GM19467 (cell line): ENCODE results near the gene THBS3.
"Not testable (repeated sequence)": the region's sequence is repeated elsewhere in the genome, so short reads cannot be mapped to it uniquely, and the experiment has no call there.

Experiments used
- ATAC-seq: cut with Tn5 transposase; IDR thresholded peaks from one replicate; pipeline ENCODE4 v1.9.1; 2021; ENCODE audit warnings: mild to moderate bottlenecking, moderate library complexity; ENCODE audit not compliant: unreplicated experiment

The THBS3 gene

DNA sequence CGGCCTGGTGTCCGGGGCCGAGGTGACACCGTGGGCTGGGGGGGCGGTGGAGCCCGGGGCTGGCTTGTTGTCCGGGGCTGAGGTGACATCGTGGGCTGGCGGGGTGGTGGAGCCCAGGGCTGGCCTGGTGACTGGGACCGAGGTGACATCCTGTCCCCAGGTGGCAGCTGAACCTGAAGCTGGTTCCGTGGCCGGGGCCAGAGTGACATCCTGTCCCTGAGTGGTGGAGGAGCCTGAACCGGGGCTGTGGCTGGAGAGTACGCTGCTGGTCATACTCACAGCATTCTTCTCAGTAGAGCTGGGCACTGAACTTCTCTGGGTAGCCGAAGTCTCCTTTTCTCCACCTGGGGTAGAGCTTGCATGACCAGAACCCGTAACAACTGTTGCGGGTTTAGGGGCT lies 15.8 kb downstream of the THBS3 start:
- no peak for ATAC-seq

DNA sequence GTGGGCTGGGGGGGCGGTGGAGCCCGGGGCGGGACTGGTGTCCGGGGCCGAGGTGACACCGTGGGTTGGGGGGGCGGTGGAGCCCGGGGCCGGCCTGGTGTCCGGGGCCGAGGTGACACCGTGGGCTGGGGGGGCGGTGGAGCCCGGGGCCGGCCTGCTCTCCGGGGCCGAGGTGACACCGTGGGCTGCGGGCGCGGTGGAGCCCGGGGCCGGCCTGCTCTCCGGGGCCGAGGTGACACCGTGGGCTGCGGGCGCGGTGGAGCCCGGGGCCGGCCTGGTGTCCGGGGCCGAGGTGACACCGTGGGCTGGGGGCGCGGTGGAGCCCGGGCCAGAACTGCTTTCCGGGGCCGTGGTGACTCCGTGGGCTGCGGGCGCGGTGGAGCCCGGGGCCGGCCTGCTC lies 17.8 kb downstream of the THBS3 start:
- ATAC-seq = not testable (repeated sequence)

DNA sequence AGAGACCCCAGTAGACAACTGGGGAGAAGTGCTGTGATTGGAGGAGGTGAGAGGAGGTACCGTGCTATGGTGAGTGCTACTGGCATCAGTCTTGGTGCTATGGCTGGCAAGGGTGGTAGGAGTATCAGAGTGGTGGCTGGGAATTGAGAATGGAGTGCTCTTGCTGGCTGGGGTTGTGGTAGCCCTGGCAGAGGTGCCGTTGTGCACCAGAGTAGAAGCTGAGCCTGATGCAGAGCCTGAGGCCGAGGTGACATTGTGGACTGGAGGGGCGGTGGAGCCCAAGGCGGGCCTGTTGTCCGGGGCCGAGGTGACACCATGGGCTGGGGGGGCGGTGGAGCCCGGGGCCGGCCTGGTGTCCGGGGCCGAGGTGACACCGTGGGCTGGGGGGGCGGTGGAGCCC lies 19.4 kb downstream of the THBS3 start:
- no peak for ATAC-seq

GRCh38 chr1:155187456-155187891 lies 20.2 kb downstream of the THBS3 start:
- no peak for ATAC-seq

DNA sequence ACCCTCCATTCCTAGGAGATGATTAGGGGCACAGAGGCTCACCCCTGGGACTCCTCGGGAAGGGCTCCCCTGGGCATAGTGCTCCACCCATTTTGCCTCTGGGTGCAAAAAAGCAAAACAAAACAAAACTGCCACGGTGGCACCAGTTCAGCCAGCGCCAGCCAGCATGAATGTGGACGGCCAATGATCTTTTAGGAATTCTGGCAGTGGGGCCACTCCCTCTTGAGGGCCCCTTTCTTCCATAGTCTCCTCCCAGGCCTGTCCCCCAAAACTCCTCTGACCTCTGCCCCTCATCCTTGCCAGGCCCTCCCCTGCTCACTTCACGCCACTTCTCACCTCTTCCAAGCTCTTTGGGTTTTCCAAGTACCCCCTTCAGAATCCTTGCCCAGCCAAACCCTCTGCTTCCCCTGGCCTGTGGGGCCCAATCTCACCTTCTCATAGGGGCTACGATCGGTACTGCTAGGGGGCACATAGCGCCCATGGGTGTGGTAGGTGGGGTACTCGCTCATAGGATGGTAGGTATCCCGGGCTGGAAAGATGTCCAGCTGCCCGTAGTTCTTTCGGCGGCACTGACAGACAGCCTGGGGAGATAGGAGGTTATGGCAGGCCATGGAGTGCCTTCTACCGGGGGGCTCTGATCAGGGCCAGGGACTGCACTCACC lies 20.8 kb downstream of the THBS3 start:
- ATAC-seq = no peak

DNA sequence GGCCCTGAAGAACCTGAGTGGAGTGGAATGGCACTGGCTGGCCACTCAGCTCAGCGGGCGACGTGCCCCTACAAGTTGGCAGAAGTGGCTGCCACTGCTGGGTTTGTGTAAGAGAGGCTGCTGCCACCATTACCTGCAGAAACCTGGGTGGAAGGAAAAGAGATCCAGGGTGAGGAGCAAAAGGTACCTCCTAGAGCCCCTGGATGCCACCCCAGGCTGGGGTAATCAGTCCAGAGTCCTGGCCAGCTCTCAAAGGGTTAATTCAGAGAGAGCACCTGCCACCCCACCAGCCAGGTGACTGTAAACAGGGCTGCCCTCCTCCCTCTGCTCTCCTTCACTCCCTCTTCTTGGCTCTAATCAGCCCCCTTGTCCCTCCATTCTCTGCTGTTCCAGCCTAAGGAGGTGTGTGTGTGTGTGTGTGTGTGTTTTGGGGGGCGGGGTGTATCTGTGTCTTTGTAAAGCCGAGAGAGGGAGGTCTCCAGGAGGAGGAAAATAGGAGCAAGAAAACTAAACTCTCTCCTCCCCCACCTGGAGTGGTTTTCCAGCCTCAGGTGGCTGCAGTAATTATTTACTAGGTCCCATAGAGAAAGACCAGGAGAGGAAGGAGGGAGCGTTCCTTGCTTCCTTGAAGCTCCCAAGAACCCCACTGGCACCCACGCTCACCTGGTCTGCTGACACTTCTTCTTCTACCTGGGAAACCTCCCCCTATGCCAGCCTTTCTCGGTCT lies 21.5 kb downstream of the THBS3 start:
- ATAC-seq = no peak

DNA sequence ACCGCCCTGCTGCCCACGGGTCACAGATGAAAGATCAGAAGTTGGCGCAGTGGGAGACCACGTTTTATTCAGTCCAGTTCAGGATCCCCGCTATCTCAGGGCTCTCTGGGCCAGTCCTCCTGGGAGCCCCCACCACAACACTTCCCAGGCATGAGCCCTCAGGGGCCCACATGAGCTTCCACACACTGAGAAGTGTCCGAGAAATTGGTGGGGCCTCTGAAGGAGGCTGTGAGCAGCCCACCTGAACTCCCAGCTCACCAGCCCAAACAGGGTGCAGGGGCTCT lies 22.0 kb downstream of the THBS3 start:
- ATAC-seq = no peak

- ATAC-seq = peak; percentile 77
Observed at GRCh38 chr1:155184835-155185782, 22.6 kb downstream of the THBS3 start.

DNA sequence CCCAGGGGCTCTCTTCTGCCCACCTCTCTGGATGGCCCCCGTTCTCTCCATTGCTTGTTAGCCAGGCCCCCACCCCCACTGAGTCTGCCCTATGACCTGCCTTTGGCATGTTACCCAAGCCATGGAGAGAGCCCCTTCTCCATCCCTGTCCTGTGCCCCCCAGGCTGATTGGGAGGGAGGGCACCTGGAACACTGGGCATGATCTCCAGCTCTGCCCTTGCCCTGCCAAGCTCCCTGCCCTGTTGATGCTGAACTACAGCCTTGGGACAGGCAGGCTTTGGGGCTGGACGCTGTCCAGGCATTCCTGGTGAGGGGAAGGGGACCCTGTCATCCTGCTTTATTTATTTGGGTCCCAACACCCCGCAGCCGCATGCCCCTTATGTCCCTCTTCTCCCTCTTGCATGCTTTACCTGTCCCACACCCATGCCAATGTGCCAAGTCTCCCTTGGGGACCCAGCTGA lies 23.3 kb downstream of the THBS3 start:
- ATAC-seq = no peak

- no peak for ATAC-seq
Observed at GRCh38 chr1:155183775-155184221, 23.9 kb downstream of the THBS3 start.

- ATAC-seq = no peak
Observed at GRCh38 chr1:155182052-155182550, 25.6 kb downstream of the THBS3 start.

- no peak for ATAC-seq
Observed at GRCh38 chr1:155181371-155182051, 26.2 kb downstream of the THBS3 start.

DNA sequence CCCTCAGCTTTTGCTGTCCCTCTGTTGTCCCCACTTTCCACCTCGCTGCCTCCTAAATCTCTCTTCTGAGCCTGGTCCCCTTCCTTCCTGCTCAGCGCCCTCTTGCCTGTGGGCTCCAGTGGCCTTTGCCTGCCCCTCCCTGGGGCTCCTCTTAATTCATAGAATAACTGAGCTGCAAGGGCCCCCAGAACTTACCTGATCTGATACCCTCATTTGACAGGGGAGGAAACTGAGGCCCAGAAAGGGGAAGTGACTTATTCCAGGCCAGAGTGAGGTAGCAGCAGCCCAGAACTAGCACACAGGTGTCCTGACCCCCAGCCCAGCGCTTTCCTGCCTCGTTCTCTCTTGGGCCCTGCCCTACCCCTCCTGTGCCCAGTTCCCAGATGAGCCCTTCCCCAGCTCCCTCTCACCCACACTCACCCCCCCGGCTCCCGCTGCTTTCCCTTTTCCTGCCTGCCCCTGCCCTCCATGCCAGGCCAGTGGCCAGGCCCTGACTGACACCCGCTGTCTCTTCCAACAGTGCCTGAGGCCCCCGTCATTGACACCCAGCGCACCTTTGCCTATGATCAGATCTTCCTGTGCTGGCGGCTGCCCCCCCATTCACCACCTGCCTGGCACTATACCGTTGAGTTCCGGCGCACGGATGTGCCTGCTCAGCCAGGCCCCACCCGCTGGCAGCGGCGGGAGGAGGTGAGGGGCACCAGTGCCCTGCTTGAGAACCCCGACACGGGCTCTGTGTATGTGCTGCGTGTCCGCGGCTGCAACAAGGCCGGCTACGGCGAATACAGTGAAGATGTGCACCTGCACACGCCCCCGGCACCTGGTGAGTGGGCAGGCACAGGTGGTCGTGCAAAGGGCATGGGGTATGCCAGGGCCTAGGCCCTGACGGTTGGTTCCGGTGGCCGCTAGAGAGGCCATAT lies 28.3 kb downstream of the THBS3 start:
- no peak for ATAC-seq

DNA sequence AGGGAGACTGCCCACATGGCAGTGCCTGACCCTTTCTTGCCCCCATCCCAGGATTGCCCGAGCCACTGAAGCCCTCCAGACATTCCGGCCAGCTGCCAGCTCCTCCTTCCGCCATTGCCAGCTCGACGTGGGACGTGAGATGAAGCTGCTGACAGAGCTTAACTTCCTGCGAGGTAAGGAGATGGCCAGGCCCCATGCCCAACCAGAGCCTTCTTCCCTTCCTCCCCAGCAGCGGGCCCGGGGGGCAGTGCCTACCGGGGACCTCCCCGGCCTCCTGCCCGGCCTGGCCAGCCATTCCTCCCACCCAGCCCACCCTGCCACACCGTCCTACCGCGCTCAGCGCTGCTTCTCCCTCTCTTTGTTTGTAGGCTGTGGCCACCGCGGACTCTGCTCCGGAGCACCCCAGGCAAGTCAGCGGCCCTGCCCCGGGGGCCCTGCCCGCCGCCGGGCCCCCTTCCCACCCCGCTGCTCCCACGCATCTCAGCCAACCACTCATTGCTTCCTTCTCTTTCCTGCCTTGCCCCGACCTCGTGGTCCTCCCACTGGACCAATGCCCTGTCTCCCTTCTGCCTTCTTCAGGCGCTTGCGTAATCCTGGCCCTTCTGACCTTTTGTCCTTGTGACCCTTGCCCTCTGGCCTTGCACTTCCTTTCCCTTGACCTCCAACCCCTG lies 29.1 kb downstream of the THBS3 start:
- ATAC-seq = no peak

DNA sequence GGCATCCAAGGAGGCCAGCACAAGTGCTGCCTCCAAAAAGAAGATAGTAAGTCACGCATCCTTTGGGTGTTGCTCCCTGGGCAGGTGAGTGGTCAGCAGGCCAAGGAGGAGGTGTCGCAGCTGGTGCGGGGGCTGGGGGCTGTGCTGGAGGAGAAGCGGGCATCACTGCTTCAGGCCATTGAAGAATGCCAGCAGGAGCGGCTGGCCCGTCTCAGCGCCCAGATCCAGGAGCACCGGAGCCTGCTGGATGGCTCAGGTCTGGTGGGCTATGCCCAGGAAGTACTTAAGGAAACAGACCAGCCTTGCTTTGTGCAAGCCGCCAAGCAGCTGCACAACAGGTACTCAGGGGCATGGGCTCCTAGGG lies 29.8 kb downstream of the THBS3 start:
- ATAC-seq = no peak

DNA sequence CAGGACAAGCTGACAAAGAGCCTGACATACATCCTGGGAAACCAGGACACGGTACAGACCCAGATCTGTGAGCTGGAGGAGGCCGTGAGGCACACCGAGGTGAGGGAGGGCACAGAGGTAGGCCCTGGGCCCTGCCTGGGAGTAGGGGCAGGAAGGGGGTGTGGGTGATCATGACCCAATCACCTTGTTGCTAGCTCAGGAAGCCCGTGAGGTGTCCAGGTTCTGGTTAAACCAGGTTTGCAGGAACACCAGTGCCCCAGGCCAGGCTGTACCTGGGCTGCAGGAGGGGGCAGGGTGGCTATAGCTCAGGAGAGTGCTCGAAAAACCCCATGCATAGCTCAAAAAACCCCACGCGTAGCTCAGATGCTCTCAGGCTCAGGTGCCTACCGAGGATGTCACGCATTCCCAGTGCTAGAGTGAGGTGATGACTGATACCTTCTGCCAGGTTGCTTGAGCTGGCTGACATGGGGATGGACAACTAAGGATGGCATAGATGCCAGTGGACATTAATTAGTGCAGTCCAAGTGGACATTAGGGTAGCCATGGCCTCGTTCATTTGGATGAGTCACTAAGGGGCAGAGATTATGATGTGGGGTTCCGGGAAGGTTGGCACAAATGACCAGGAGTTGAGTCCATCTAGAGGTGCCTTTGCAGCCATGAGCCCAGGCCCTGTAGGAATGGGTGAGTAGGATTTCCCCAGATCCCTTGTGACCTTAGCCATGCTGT lies 30.3 kb downstream of the THBS3 start:
- ATAC-seq = no peak

GRCh38 chr1:155176544-155177071 lies 31.1 kb downstream of the THBS3 start:
- no peak for ATAC-seq

DNA sequence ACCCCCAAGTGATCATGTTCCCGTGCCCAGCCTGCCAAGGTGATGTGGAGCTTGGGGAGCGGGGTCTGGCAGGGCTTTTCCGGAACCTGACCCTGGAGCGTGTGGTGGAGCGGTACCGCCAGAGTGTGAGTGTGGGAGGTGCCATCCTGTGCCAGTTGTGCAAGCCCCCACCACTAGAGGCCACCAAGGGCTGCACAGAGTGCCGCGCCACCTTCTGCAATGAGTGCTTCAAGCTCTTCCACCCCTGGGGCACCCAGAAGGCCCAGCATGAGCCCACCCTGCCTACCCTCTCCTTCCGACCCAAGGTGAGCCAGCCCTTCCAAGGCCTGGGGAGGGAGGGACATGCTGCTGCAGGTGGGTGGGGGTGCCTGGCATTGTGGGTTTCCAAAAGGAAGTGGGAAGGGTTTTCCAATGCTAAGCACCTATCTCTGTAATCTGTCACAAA lies 31.7 kb downstream of the THBS3 start:
- ATAC-seq = no peak
